HG03442 (cell line): Measurements from ENCODE around the gene MYO1D.

ENCODE experiments used
- ATAC-seq: cut with Tn5 transposase; IDR thresholded peaks from one replicate; pipeline ENCODE4 v1.9.1; 2021; ENCODE audit warnings: mild to moderate bottlenecking, moderate library complexity; ENCODE audit not compliant: unreplicated experiment

The MYO1D gene

DNA sequence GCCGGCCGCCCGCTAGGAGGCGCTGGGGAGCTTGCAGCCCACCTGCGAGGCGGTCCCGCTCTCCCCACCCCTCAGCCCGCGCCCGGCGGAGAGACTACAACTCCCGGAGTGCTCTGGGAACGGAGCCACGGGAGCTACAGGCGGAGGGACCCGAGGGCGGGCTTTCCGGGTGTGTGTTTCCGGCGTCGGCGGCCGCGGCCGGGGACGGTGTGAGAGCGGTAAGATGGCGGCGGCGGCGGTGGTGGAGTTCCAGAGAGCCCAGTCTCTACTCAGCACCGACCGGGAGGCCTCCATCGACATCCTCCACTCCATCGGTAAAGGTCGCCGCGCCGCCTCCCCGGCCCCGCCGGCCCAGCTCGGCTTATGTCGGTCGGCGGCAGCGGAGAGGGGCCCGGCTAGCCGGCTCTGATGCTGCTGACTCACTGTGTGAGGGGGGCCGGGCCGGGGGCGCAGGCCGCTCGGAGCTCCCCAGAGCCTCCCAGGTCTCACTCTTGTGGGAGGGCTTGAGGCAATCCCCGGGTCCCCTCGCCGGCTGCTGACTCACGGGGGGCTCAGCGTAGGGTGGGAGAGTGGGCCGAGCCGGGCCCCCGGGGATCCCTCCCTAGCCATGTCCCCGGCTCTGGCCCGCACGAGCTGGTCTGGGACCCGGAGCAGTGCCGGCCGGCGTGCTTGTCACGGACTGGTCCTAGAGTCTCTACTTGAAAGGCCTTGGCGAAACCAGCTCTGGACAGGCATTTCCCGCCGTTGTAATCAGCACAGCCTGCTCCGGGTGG, 432.4 kb downstream of the MYO1D start, which contains the start of gene PSMD11:
Gene PSMD11 (plus strand): TSS at position 210 of the 773 bp plus-strand sequence. CDS start 14 bp downstream, at position 224.
- peak; percentile 91 for ATAC-seq

DNA sequence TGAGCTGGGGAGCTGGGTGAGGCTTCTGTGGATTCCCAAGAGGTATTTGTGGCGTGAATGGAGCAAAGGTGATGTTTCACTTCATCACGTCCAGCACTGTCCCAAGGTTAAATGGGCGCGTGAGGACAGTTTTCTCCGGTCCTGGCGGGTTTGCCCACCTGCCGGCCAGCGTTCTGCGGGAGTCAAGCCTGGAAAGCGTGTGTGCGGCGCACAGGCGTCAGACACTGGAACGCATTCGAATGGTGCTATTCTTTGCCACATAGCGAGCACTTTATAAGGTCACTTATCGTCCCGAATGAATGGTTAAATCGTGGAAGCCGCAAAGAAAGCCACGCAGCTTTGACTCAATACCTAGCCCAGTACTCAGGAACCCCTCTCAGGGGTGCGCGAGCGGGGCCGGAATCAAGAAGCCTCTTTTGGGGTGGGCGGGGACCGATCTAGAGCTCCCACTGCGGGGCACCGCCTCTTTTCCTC, 433.1 kb downstream of the MYO1D start:
- peak; percentile 3 for ATAC-seq
